GM23248 (cell line): ENCODE data around the gene OR8B4.

ENCODE experiments used
- EZH2 ChIP-seq: fragments of 200-600 bp; sonication (generic); IDR thresholded peaks from 2 replicates; pipeline ENCODE4 v1.6.1; 2018; ENCODE audit warnings: antibody characterized with exemption, mild to moderate bottlenecking; ENCODE audit not compliant: insufficient read depth, poor library complexity, severe bottlenecking
- EZH2phosphoT487 ChIP-seq: fragments of 200-600 bp; sonication (generic); IDR thresholded peaks from 2 replicates; pipeline ENCODE4 v1.6.1; 2018; ENCODE audit warnings: antibody characterized with exemption, moderate library complexity, mild to moderate bottlenecking, low read depth; ENCODE audit not compliant: insufficient read depth

GRCh38 chr11:124446916-124447315 is 22.2 kb upstream of the OR8B4 start:
- no peak for TF ChIP-seq EZH2
- TF ChIP-seq EZH2phosphoT487 = no peak
